Sigmoid colon (tissue), 7 donors: ENCODE data around the gene TNFAIP1. TPM values are rescaled to one million over a fixed set of nuclear protein-coding genes. Genes with fewer than 3 reads are reported as not detected.
A peak's percentile ranks its signal among the peaks of the same experiment; 100 is the strongest.

Experiments used
- DNase-seq: peaks from one replicate; pipeline ENCODE4 v3.0.0-alpha.2; 2019
- H3K27ac ChIP-seq, 4 donors: fragments of 200-600 bp; sonication (generic); one replicate each; pipeline ENCODE4 v1.5.1; 2016 to 2019; ENCODE audit warnings: mild to moderate bottlenecking in 1 of 4
- H3K27me3 ChIP-seq, 3 donors: fragments of 200-600 bp; sonication (generic); one replicate each; pipeline ENCODE4 v1.5.1; 2019; ENCODE audit warnings: mild to moderate bottlenecking in 1 of 3
- H3K36me3 ChIP-seq, 4 donors: fragments of 200-600 bp; sonication (generic); one replicate each; pipeline ENCODE4 v1.5.1; 2016 to 2019
- H3K4me1 ChIP-seq, 4 donors: fragments of 200-600 bp; sonication (generic); one replicate each; pipeline ENCODE4 v1.5.1; 2017 to 2019
- H3K4me3 ChIP-seq, 4 donors: fragments of 200-600 bp; sonication (generic); one replicate each; pipeline ENCODE4 v1.5.1; 2017 to 2019; ENCODE audit warnings: mild to moderate bottlenecking in 2 of 4, moderate library complexity in 1 of 4
- H3K9me3 ChIP-seq, 4 donors: fragments of 200-600 bp in 3 of 4; sonication (generic) in 3 of 4; one replicate each; pipeline versions ENCODE4 v1.5.1 to v1.6.1; 2013 to 2019
- EP300 ChIP-seq, 4 donors: sonication (generic); formaldehyde crosslinking; IDR thresholded peaks; one replicate each; pipeline ENCODE4 v1.6.1; 2017; ENCODE audit warnings: antibody characterized with exemption in 4 of 4
- POLR2A ChIP-seq, 2 donors: fragments of 450-650 bp; IDR thresholded peaks; one replicate each; pipeline ENCODE4 v1.6.1; 2016; ENCODE audit warnings: antibody characterized with exemption in 2 of 2, mild to moderate bottlenecking in 2 of 2, moderate library complexity in 2 of 2
- POLR2AphosphoS5 ChIP-seq, 4 donors: sonication (generic); formaldehyde crosslinking; IDR thresholded peaks; one replicate each; pipeline ENCODE4 v1.6.1; 2017; ENCODE audit warnings: antibody characterized with exemption in 4 of 4
- WGBS, 2 donors: extraction: QIAGEN DNeasy Blood & Tissue Kit; methylation state at CpG; one replicate each; pipeline ENCODE4 v1.1.7; 2013; 5-methylcytosine and 5-hydroxymethylcytosine counted together
- intact Hi-C: fragments of 100-400 bp; cut with DNase I; formaldehyde crosslinking; loops from one replicate; pipeline ENCODE4 v1.15.1; 2023
- polyA plus RNA-seq, 3 donors: library from polyadenylated mRNA; stranded (reverse); fragments of 200-250 nt; gene quantifications; one replicate each; pipeline ENCODE4 v1.2.3, GENCODE V29; 2013
- total RNA-seq, 4 donors: library from RNA; depleted of rRNA; stranded (reverse); fragments of >200 nt; gene quantifications; one replicate each; pipeline ENCODE4 v1.1.0, GENCODE V29; 2016
- TF ChIP-seq, protein P1 (sequence below), 4 experiments: fragments of 450-650 bp in 3 of 4; fragments of 200-600 bp in 1 of 4; IDR thresholded peaks; one replicate each; pipeline ENCODE4 v1.5.1; 2016 to 2019; ENCODE audit warnings: antibody characterized with exemption in 4 of 4, mild to moderate bottlenecking in 3 of 4, moderate library complexity in 2 of 4
- donor health status: healthy with polysubstance abuse.
- donor health status: Bipolar disorder and iron deficiency.
- donor health status: healthy.

TNFAIP1 gene
- total and polyA plus RNA-seq, 7 donors: 14.6 to 20.8 (median 17.2) TPM

DNA sequence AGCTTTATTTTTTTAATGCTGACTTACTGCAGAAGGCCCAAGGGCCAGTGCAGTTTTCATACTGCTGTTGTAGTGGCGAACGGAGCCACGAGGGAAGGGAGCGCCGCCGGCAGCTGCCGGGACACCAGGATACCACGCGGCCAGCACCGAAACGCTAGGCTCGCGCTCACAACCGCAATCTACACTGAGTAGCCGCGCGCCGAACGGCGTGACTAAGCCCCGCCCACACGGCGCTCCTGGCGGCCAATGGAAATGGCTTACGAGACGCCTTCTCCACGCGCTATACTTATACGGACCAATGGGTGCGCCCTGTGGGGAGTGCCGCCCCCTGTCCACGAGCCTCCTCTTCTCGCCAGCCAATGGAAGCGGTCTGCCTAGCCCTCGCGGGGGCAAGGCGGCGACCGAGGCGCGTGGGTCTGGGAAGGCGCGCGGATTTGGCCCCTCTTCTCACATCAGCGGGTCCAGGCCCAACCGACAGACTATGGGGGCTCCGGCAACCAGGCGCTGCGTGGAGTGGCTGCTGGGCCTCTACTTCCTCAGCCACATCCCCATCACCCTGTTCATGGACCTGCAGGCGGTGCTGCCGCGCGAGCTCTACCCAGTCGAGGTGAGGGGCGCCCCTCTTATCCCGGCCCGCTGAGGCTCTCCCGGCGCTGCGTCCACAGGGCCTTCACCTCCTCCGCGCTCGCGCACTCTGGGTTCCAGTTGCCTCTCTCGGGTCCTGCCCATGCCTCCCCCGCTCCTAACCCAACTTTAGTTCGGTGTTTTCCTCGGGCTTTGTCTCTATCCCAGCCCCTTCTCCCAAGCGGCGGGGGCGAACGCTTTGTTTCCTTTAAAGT lies 16.6 kb upstream of the TNFAIP1 start, which contains the start of gene TMEM97:
TMEM97 (plus strand) TSS at position 442 of the 839 bp plus-strand sequence; CDS start at position 482, 40 bp downstream.
- Histone ChIP-seq H3K27me3 (no peaks in the 10 kb centered on the region), H3K36me3 (no peaks in the 10 kb centered on the region), H3K4me1 (peaks cover 0 to 22% (median 19%) of the 10 kb centered on the region in 4 donors), H3K9me3 (no peaks in the 10 kb centered on the region), H3K27ac (peak within 1 kb of the TSS; percentile 64 to 79 (median 76)), H3K4me3 (peak within 1 kb of the TSS; percentile 51 to 68 (median 58))
- DNase-seq: peak; percentile 98
- intact Hi-C loops: loop anchor here (2.0 to 5.0 kb wide), 2 partner anchors 16 to 277 kb away; partner anchors contain the start of genes IFT20, NLK and TNFAIP1
- TF ChIP-seq, protein P1, sequence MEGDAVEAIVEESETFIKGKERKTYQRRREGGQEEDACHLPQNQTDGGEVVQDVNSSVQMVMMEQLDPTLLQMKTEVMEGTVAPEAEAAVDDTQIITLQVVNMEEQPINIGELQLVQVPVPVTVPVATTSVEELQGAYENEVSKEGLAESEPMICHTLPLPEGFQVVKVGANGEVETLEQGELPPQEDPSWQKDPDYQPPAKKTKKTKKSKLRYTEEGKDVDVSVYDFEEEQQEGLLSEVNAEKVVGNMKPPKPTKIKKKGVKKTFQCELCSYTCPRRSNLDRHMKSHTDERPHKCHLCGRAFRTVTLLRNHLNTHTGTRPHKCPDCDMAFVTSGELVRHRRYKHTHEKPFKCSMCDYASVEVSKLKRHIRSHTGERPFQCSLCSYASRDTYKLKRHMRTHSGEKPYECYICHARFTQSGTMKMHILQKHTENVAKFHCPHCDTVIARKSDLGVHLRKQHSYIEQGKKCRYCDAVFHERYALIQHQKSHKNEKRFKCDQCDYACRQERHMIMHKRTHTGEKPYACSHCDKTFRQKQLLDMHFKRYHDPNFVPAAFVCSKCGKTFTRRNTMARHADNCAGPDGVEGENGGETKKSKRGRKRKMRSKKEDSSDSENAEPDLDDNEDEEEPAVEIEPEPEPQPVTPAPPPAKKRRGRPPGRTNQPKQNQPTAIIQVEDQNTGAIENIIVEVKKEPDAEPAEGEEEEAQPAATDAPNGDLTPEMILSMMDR (IDR thresholded peaks at IDR 0.05): no peak
- TF ChIP-seq EP300 (IDR thresholded peaks at IDR 0.05): no peak
- TF ChIP-seq POLR2A (IDR thresholded peaks at IDR 0.05): no peak
- peak in 2 of 4 donors; percentile 46 to 71 for TF ChIP-seq POLR2AphosphoS5 (IDR thresholded peaks at IDR 0.05)
- 0% methylated on average over 72 of the region's 72 CpGs for WGBS, 2 donors

DNA sequence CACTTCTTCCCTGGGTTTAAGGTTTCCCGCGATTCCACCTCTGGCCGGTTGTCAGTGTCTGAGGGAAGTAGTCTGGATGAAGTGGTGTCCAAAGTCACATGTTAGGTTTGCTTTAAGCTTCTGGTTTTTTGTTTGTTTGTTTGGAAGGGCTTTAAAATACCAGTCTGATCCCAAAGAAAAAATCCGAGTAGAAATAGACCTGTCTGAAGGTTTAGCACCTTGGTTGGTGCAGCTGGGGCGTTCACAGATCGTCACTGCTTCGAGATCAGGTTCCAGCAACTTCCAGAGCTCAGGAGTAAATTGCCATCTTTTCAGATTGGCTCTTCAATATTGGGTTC lies 16.0 kb upstream of the TNFAIP1 start:
- Histone ChIP-seq H3K9me3 (no peaks in the 10 kb centered on the region), H3K4me3 (peak overlapping the region; percentile 51 to 68 (median 58)), H3K36me3 (no peaks in the 10 kb centered on the region), H3K27me3 (no peaks in the 10 kb centered on the region), H3K27ac (peak overlapping the region; percentile 64 to 79 (median 76)), H3K4me1 (peaks cover 0 to 22% (median 19%) of the 10 kb centered on the region in 4 donors)
- TF ChIP-seq EP300 (IDR thresholded peaks at IDR 0.05) (no peak), POLR2A (IDR thresholded peaks at IDR 0.05) (no peak), POLR2AphosphoS5 (IDR thresholded peaks at IDR 0.05) (no peak)
- TF ChIP-seq, protein P1 (IDR thresholded peaks at IDR 0.05): no peak
- no peak for DNase-seq
- intact Hi-C loops: loop anchor here (2.0 to 5.0 kb wide), 2 partner anchors 15 to 277 kb away; partner anchors contain the start of genes IFT20, NLK and TNFAIP1
- 2 to 5% methylated on average over 7 of the region's 7 CpGs for WGBS, 2 donors

DNA sequence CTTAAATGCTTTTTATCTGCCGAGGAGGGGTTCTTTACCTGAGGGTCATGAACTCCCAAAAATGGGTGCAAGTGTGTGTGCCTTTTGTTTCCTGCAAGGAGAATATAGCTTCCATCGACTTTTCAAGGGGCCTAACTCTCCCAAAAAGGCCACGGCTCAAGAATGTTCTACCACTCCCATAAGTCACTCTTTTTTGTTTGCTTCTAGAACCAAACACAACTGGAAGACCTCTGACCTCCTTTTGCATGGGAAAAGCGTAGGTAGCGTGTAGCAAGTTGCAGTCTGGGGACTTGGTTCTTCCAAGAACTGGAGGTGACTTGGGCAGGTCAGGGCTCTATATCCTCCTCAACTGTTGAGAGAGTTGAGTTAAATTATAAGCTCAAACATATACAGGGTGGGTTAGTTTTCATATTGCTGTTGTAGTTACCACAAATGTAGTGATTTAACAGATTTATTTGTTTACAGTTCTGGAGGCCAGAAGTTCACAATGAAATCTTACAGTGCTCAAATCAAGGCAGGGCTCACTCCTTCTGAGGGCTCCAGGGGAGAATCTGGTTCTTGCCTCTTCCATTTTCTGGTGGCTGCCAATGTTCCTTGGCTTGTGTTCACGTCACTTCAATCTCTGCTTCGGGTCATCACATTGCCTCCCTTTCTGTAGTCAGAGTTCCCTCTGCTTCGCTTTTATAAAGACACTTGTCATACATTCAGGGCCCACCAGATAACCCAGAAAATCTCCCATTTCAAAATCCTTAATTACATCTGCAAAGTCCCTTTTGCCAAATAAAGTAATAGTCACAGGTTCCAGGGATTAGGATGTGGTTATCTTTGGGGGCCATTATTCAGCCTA lies 15.1 kb upstream of the TNFAIP1 start:
- no peak overlapping the region for H3K4me3 ChIP-seq
- no peaks in the 10 kb centered on the region for H3K36me3 ChIP-seq
- intact Hi-C loops: no loop called here
- no peaks in the 10 kb centered on the region for H3K9me3 ChIP-seq
- no peaks in the 10 kb centered on the region for H3K27me3 ChIP-seq
- H3K4me1 ChIP-seq: peaks cover 0 to 22% (median 19%) of the 10 kb centered on the region in 4 donors
- no peak for DNase-seq
- WGBS, 2 donors: 45 to 72% methylated on average over 8 of the region's 8 CpGs
- H3K27ac ChIP-seq: no peak overlapping the region
- no peak for TF ChIP-seq POLR2A (IDR thresholded peaks at IDR 0.05)
- no peak for TF ChIP-seq EP300 (IDR thresholded peaks at IDR 0.05)
- TF ChIP-seq, protein P1 (IDR thresholded peaks at IDR 0.05): no peak
- TF ChIP-seq POLR2AphosphoS5 (IDR thresholded peaks at IDR 0.05): no peak

DNA sequence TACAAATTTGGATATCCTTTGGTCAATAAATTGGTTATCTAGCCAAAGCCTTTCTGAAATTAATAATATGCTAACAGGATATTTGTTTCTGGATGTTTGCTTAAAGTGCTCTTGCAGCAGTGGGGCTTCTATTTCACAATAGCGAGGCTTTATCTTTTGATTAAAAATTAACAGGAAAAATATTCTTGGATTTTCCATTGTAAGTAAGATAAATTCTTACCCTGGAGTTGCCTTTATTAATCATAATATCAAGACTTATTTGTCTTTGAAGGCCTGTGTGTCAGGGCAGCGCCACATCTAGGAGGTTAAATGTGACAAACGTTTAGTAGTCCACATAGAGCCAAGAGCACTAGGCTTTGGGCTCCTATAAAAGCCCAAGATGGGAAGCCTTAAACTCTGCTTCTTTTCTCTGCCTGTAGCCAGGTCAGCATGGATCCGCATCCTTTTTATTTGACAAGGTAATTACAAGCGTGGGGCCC lies 11.3 kb upstream of the TNFAIP1 start:
- WGBS, 2 donors: 71 to 84% methylated on average over 5 of the region's 5 CpGs
- peaks cover 3 to 29% (median 9%) of the 10 kb centered on the region in 4 donors for H3K36me3 ChIP-seq
- H3K4me1 ChIP-seq: peaks cover 0 to 10% (median 8%) of the 10 kb centered on the region in 4 donors
- no peak for DNase-seq
- TF ChIP-seq POLR2AphosphoS5 (IDR thresholded peaks at IDR 0.05) (no peak), EP300 (IDR thresholded peaks at IDR 0.05) (no peak), POLR2A (IDR thresholded peaks at IDR 0.05) (no peak)
- TF ChIP-seq, protein P1 (IDR thresholded peaks at IDR 0.05): no peak
- intact Hi-C loops: no loop called here
- H3K4me3 ChIP-seq: no peak overlapping the region
- H3K9me3 ChIP-seq: no peaks in the 10 kb centered on the region
- H3K27me3 ChIP-seq: no peaks in the 10 kb centered on the region
- H3K27ac ChIP-seq: no peak overlapping the region
